ENCODE results near the gene CEP120.

Gene CEP120

GRCh38 chr5:123422433-123423277 lies 548 bp downstream of the CEP120 start:
- no CpG with 5 or more reads among the region's 45 CpGs for WGBS, 2 donors (ENCODE audit: extremely low coverage in 2 of 2, insufficient read length in 2 of 2, insufficient replicate concordance in 1 of 2)
- H3K4me2 ChIP-seq (ENCODE audit: insufficient read depth, low read length, poor library complexity, severe bottlenecking): peak overlapping the region; percentile 63
- H3K23ac ChIP-seq (ENCODE audit: low read depth, low read length, poor library complexity): peak overlapping the region; percentile 22
- peaks cover 0 to 8% of the 10 kb centered on the region in 2 donors for H3K4me1 ChIP-seq (ENCODE audit: control insufficient read depth in 2 of 2, insufficient read depth in 1 of 2, low read depth in 1 of 2, low read length in 2 of 2)
- no peaks in the 10 kb centered on the region for H3K9me3 ChIP-seq (replicated peaks in 1 of 2; ENCODE audit: control insufficient read depth in 2 of 2, insufficient read depth in 1 of 2, low read depth in 1 of 2, low read length in 2 of 2)
- no peak overlapping the region for H4K91ac ChIP-seq (ENCODE audit: low read depth, low read length, poor library complexity)
- peak overlapping the region; percentile 73 for H3K27ac ChIP-seq (replicated peaks; ENCODE audit: low read length)
- H2BK12ac ChIP-seq (ENCODE audit: low read length): no peak overlapping the region
- no peak overlapping the region for H2BK5ac ChIP-seq (ENCODE audit: low read length)
- peak; percentile 17 for DNase-seq (ENCODE audit: low spot score)
- no peaks in the 10 kb centered on the region for H3K27me3 ChIP-seq (ENCODE audit: control insufficient read depth in 3 of 3, insufficient read depth in 3 of 3, low read depth in 1 of 3, low read length in 3 of 3)
- peak overlapping the region; percentile 95 for H2AFZ ChIP-seq (ENCODE audit: low read length)
- H2AK5ac ChIP-seq (ENCODE audit: low read depth, low read length): no peak overlapping the region
- H3K4ac ChIP-seq (ENCODE audit: low read length): no peak overlapping the region
- H3K4me3 ChIP-seq (ENCODE audit: low read length in 2 of 2): peak overlapping the region; percentile 90 to 92
- no peak overlapping the region for H2BK120ac ChIP-seq (ENCODE audit: low read depth, low read length)
- no peak overlapping the region for H3K14ac ChIP-seq (ENCODE audit: low read length)
- peak overlapping the region; percentile 89 for H3K9ac ChIP-seq (ENCODE audit: low read depth, low read length, poor library complexity)
- peaks cover 0 to 17% of the 10 kb centered on the region in 2 donors for H3K36me3 ChIP-seq (replicated peaks in 1 of 2; ENCODE audit: control insufficient read depth in 2 of 2, insufficient read depth in 2 of 2, low read length in 2 of 2)
- H4K8ac ChIP-seq (ENCODE audit: low read depth, low read length): no peak overlapping the region
- H3K18ac ChIP-seq (ENCODE audit: low read length): peak overlapping the region; percentile 97
- H2BK15ac ChIP-seq (ENCODE audit: low read length): peak overlapping the region; percentile 56
- H3K79me1 ChIP-seq (ENCODE audit: low read depth, low read length): peaks cover 2% of the 10 kb centered on the region

GRCh38 chr5:123421773-123422172 lies 1.4 kb downstream of the CEP120 start:
- Histone ChIP-seq H2AK5ac (ENCODE audit: low read depth, low read length) (no peak overlapping the region), H3K4me3 (ENCODE audit: low read length in 2 of 2) (peak overlapping the region; percentile 90 to 92)

DNA sequence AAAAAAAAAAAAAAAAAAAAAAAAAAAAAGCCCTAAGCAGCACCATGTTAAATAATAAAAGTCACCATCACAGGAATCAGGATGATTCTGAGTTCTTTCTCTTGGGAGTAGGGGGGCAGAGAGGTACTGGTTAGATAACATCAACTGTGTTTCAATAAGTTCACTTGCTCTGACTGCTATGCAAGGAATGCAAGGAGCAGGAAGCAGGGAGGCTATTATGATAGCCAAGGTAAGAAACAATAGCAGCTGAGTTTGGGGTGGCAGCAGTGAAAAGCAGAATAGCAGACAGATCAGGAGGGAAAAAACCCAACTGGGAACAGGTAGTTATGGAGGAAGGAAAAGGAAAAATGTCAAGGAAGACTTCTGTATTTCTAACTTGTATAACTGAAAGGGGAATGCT lies 8.2 kb downstream of the CEP120 start:
- Histone ChIP-seq H2AFZ (ENCODE audit: low read length) (no peak overlapping the region), H4K8ac (ENCODE audit: low read depth, low read length) (no peak overlapping the region), H3K14ac (ENCODE audit: low read length) (no peak overlapping the region), H3K18ac (ENCODE audit: low read length) (no peak overlapping the region), H3K4me1 (ENCODE audit: control insufficient read depth in 2 of 2, insufficient read depth in 1 of 2, low read depth in 1 of 2, low read length in 2 of 2) (peaks cover 0 to 2% of the 10 kb centered on the region in 2 donors), H2BK5ac (ENCODE audit: low read length) (no peak overlapping the region), H3K4me2 (ENCODE audit: insufficient read depth, low read length, poor library complexity, severe bottlenecking) (no peak overlapping the region), H2BK120ac (ENCODE audit: low read depth, low read length) (no peak overlapping the region), H3K9me3 (replicated peaks in 1 of 2; ENCODE audit: control insufficient read depth in 2 of 2, insufficient read depth in 1 of 2, low read depth in 1 of 2, low read length in 2 of 2) (no peaks in the 10 kb centered on the region), H2BK12ac (ENCODE audit: low read length) (no peak overlapping the region), H4K91ac (ENCODE audit: low read depth, low read length, poor library complexity) (no peak overlapping the region), H3K27me3 (ENCODE audit: control insufficient read depth in 3 of 3, insufficient read depth in 3 of 3, low read depth in 1 of 3, low read length in 3 of 3) (no peaks in the 10 kb centered on the region), H3K36me3 (replicated peaks in 1 of 2; ENCODE audit: control insufficient read depth in 2 of 2, insufficient read depth in 2 of 2, low read length in 2 of 2) (peaks cover 0 to 85% of the 10 kb centered on the region in 2 donors), H3K4ac (ENCODE audit: low read length) (no peak overlapping the region), H3K9ac (ENCODE audit: low read depth, low read length, poor library complexity) (no peak overlapping the region), H3K27ac (replicated peaks; ENCODE audit: low read length) (peak overlapping the region; percentile 2), H3K23ac (ENCODE audit: low read depth, low read length, poor library complexity) (no peak overlapping the region), H2BK15ac (ENCODE audit: low read length) (no peak overlapping the region), H3K4me3 (ENCODE audit: low read length in 2 of 2) (no peak overlapping the region), H2AK5ac (ENCODE audit: low read depth, low read length) (no peak overlapping the region), H3K79me1 (ENCODE audit: low read depth, low read length) (no peaks in the 10 kb centered on the region)
- no peak for DNase-seq (ENCODE audit: low spot score)

More at GRCh38 chr5:123421773-123422172, 1.4 kb downstream of the CEP120 start:
- H3K36me3 ChIP-seq (replicated peaks in 1 of 2; ENCODE audit: control insufficient read depth in 2 of 2, insufficient read depth in 2 of 2, low read length in 2 of 2): peaks cover 0 to 26% of the 10 kb centered on the region in 2 donors
- no peak overlapping the region for H2AFZ ChIP-seq (ENCODE audit: low read length)
- no peak overlapping the region for H2BK12ac ChIP-seq (ENCODE audit: low read length)
- peaks cover 0 to 8% of the 10 kb centered on the region in 2 donors for H3K4me1 ChIP-seq (ENCODE audit: control insufficient read depth in 2 of 2, insufficient read depth in 1 of 2, low read depth in 1 of 2, low read length in 2 of 2)
- H3K14ac ChIP-seq (ENCODE audit: low read length): no peak overlapping the region
- peaks cover 2% of the 10 kb centered on the region for H3K79me1 ChIP-seq (ENCODE audit: low read depth, low read length)
- H3K23ac ChIP-seq (ENCODE audit: low read depth, low read length, poor library complexity): no peak overlapping the region
- no peak overlapping the region for H2BK5ac ChIP-seq (ENCODE audit: low read length)
- H3K27me3 ChIP-seq (ENCODE audit: control insufficient read depth in 3 of 3, insufficient read depth in 3 of 3, low read depth in 1 of 3, low read length in 3 of 3): no peaks in the 10 kb centered on the region
- H3K9me3 ChIP-seq (replicated peaks in 1 of 2; ENCODE audit: control insufficient read depth in 2 of 2, insufficient read depth in 1 of 2, low read depth in 1 of 2, low read length in 2 of 2): no peaks in the 10 kb centered on the region
- H3K27ac ChIP-seq (replicated peaks; ENCODE audit: low read length): no peak overlapping the region
- no peak overlapping the region for H3K4ac ChIP-seq (ENCODE audit: low read length)
- no peak overlapping the region for H4K91ac ChIP-seq (ENCODE audit: low read depth, low read length, poor library complexity)
- DNase-seq (ENCODE audit: low spot score): no peak
- WGBS, 2 donors (ENCODE audit: extremely low coverage in 2 of 2, insufficient read length in 2 of 2, insufficient replicate concordance in 1 of 2): no CpG with 5 or more reads among the region's 2 CpGs
- peak overlapping the region; percentile 63 for H3K4me2 ChIP-seq (ENCODE audit: insufficient read depth, low read length, poor library complexity, severe bottlenecking)
- H2BK15ac ChIP-seq (ENCODE audit: low read length): no peak overlapping the region
- no peak overlapping the region for H3K9ac ChIP-seq (ENCODE audit: low read depth, low read length, poor library complexity)
- no peak overlapping the region for H2BK120ac ChIP-seq (ENCODE audit: low read depth, low read length)
- H3K18ac ChIP-seq (ENCODE audit: low read length): no peak overlapping the region
- H4K8ac ChIP-seq (ENCODE audit: low read depth, low read length): no peak overlapping the region

- Histone ChIP-seq H4K91ac (ENCODE audit: low read depth, low read length, poor library complexity) (no peak overlapping the region), H4K8ac (ENCODE audit: low read depth, low read length) (no peak overlapping the region), H3K4me1 (ENCODE audit: control insufficient read depth in 2 of 2, insufficient read depth in 1 of 2, low read depth in 1 of 2, low read length in 2 of 2) (peaks cover 0 to 2% of the 10 kb centered on the region in 2 donors), H3K9ac (ENCODE audit: low read depth, low read length, poor library complexity) (no peak overlapping the region), H3K79me1 (ENCODE audit: low read depth, low read length) (no peaks in the 10 kb centered on the region), H2BK120ac (ENCODE audit: low read depth, low read length) (no peak overlapping the region), H2BK5ac (ENCODE audit: low read length) (no peak overlapping the region), H3K18ac (ENCODE audit: low read length) (no peak overlapping the region), H3K14ac (ENCODE audit: low read length) (no peak overlapping the region), H3K36me3 (replicated peaks in 1 of 2; ENCODE audit: control insufficient read depth in 2 of 2, insufficient read depth in 2 of 2, low read length in 2 of 2) (peaks cover 0 to 94% of the 10 kb centered on the region in 2 donors), H2AFZ (ENCODE audit: low read length) (no peak overlapping the region), H3K4me3 (ENCODE audit: low read length in 2 of 2) (no peak overlapping the region), H3K4ac (ENCODE audit: low read length) (no peak overlapping the region), H3K27me3 (ENCODE audit: control insufficient read depth in 3 of 3, insufficient read depth in 3 of 3, low read depth in 1 of 3, low read length in 3 of 3) (no peaks in the 10 kb centered on the region), H3K9me3 (replicated peaks in 1 of 2; ENCODE audit: control insufficient read depth in 2 of 2, insufficient read depth in 1 of 2, low read depth in 1 of 2, low read length in 2 of 2) (no peaks in the 10 kb centered on the region), H3K27ac (replicated peaks; ENCODE audit: low read length) (no peak overlapping the region), H2BK15ac (ENCODE audit: low read length) (no peak overlapping the region), H2BK12ac (ENCODE audit: low read length) (no peak overlapping the region), H3K23ac (ENCODE audit: low read depth, low read length, poor library complexity) (no peak overlapping the region), H2AK5ac (ENCODE audit: low read depth, low read length) (no peak overlapping the region), H3K4me2 (ENCODE audit: insufficient read depth, low read length, poor library complexity, severe bottlenecking) (no peak overlapping the region)
- no CpG with 5 or more reads among the region's 3 CpGs for WGBS, 2 donors (ENCODE audit: extremely low coverage in 2 of 2, insufficient read length in 2 of 2, insufficient replicate concordance in 1 of 2)
- no peak for DNase-seq (ENCODE audit: low spot score)
These were observed 11.0 kb downstream of the CEP120 start for GRCh38 chr5:123412206-123412605.

All from neuronal stem cell (in vitro differentiated cells).